PFSK-1 (cell line): ENCODE results near the gene MOB1A.

Source experiments
- POLR2AphosphoS5 ChIP-seq: IDR thresholded peaks from 2 replicates; pipeline ENCODE4 v1.6.1; 2012; ENCODE audit warnings: low read depth, mild to moderate bottlenecking, control low read depth, low read length, moderate library complexity
- SIN3A ChIP-seq: IDR thresholded peaks from 2 replicates; pipeline ENCODE4 v1.6.1; 2012; ENCODE audit warnings: mild to moderate bottlenecking, low read length, moderate library complexity, borderline replicate concordance; ENCODE audit not compliant: insufficient read depth

GRCh38 chr2:74221091-74221490 lies 42.4 kb upstream of the MOB1A start:
- TF ChIP-seq POLR2AphosphoS5 (no peak), SIN3A (no peak)
